Activated CD4-positive, alpha-beta T cell treated with anti-CD3 and anti-CD28 coated beads, Interleukin-2, amount 50 U/mL, for 24 hours (primary cell): Measurements from ENCODE around the gene DZIP3.
"Not testable (repeated sequence)": the region's sequence is repeated elsewhere in the genome, so short reads cannot be mapped to it uniquely, and the experiment has no call there.

Source experiments
- DNase-seq, 2 donors: peaks; one replicate each; pipeline ENCODE4 v3.0.0-alpha.2; 2020; ENCODE audit warnings: low read depth in 1 of 2, low spot score in 1 of 2

DZIP3 gene

GRCh38 chr3:108673988-108674661 lies 84.6 kb downstream of the DZIP3 start:
- no peak for DNase-seq

- DNase-seq: no peak
These were observed 88.3 kb downstream of the DZIP3 start for GRCh38 chr3:108677811-108678210.

- not testable (repeated sequence) for DNase-seq
These were observed 102.8 kb downstream of the DZIP3 start for GRCh38 chr3:108692286-108692685.

- DNase-seq: no peak
These were observed 108.9 kb downstream of the DZIP3 start for GRCh38 chr3:108698461-108698860.

- no peak for DNase-seq
These were observed 115.5 kb downstream of the DZIP3 start for GRCh38 chr3:108705045-108705444.

GRCh38 chr3:108713009-108713516 lies 123.5 kb downstream of the DZIP3 start:
- DNase-seq: no peak

- DNase-seq: no peak
These were observed 124.3 kb downstream of the DZIP3 start for GRCh38 chr3:108713816-108714215.

GRCh38 chr3:108718454-108718853 lies 128.9 kb downstream of the DZIP3 start:
- DNase-seq: no peak

GRCh38 chr3:108719178-108719806 lies 129.8 kb downstream of the DZIP3 start:
- DNase-seq: no peak

GRCh38 chr3:108722724-108723123 lies 133.2 kb downstream of the DZIP3 start:
- DNase-seq: no peak

- DNase-seq: no peak
These were observed 134.6 kb downstream of the DZIP3 start for GRCh38 chr3:108724101-108724500.

GRCh38 chr3:108728105-108728504 lies 138.6 kb downstream of the DZIP3 start:
- DNase-seq: no peak

- no peak for DNase-seq
These were observed 139.4 kb downstream of the DZIP3 start for GRCh38 chr3:108728934-108729333.

- DNase-seq: no peak
These were observed 147.3 kb downstream of the DZIP3 start for GRCh38 chr3:108736821-108737220.

- DNase-seq: no peak
These were observed 153.4 kb downstream of the DZIP3 start for GRCh38 chr3:108742929-108743328.
